NOMO-1 treated with DMSO at 0.1 percent for 48 hours (cell line): Measurements from ENCODE around the gene ZNF556.
"Not testable (repeated sequence)": the region's sequence is repeated elsewhere in the genome, so short reads cannot be mapped to it uniquely, and the experiment has no call there.

Experiments
- DNase-seq: peaks from one replicate; lab custom pipeline; 2025; ENCODE audit not compliant: unreplicated experiment; lab: John Stamatoyannopoulos, UW

The ZNF556 gene

GRCh38 chr19:2903326-2903725 lies 36.2 kb downstream of the ZNF556 start:
- DNase-seq, result not testable (repeated sequence)

- no peak for DNase-seq
These were observed 38.9 kb downstream of the ZNF556 start for GRCh38 chr19:2905918-2906519.

- DNase-seq, result no peak
These were observed 39.6 kb downstream of the ZNF556 start for GRCh38 chr19:2906631-2907195.

- no peak for DNase-seq
These were observed 45.2 kb downstream of the ZNF556 start for GRCh38 chr19:2912306-2912705.

GRCh38 chr19:2917275-2918184 lies 50.4 kb downstream of the ZNF556 start:
- DNase-seq, result no peak

GRCh38 chr19:2922987-2923386 lies 55.9 kb downstream of the ZNF556 start:
- no peak for DNase-seq

GRCh38 chr19:2923510-2923909 lies 56.4 kb downstream of the ZNF556 start:
- DNase-seq, result no peak

- DNase-seq, result no peak
These were observed 59.4 kb downstream of the ZNF556 start for GRCh38 chr19:2926341-2927031.

GRCh38 chr19:2927032-2927430 lies 59.9 kb downstream of the ZNF556 start:
- DNase-seq, result no peak
